GM23338 (cell line): ENCODE data around the gene STX5. TPM values are rescaled to one million over a fixed set of nuclear protein-coding genes. Genes with fewer than 3 reads are reported as not detected.

Experiments
- CREB1 ChIP-seq: fragments of 250-450 bp; sonication (Bioruptor Pico); IDR thresholded peaks from 2 replicates; pipeline ENCODE4 v1.5.0; 2020; ENCODE audit warnings: low read depth, mild to moderate bottlenecking, moderate library complexity
- ETS1 ChIP-seq: IDR thresholded peaks from 2 replicates; pipeline ENCODE4 v1.6.1; 2016; ENCODE audit warnings: antibody characterized with exemption
- EZH2 ChIP-seq: fragments of 200-600 bp; sonication (generic); IDR thresholded peaks from one replicate; pipeline ENCODE4 v1.8.0; 2017; ENCODE audit warnings: antibody characterized with exemption, mild to moderate bottlenecking, low read depth; ENCODE audit not compliant: unreplicated experiment
- EZH2phosphoT487 ChIP-seq: fragments of 200-600 bp; sonication (generic); IDR thresholded peaks from one replicate; pipeline ENCODE4 v1.8.1; 2018; ENCODE audit warnings: antibody characterized with exemption; ENCODE audit not compliant: unreplicated experiment
- JUNB ChIP-seq: IDR thresholded peaks from one replicate; pipeline ENCODE4 v1.6.1; 2016; ENCODE audit warnings: antibody characterized with exemption; ENCODE audit not compliant: unreplicated experiment
- NANOG ChIP-seq: IDR thresholded peaks from 2 replicates; pipeline ENCODE4 v1.6.1; 2016; ENCODE audit warnings: antibody characterized with exemption, borderline replicate concordance
- POLR2AphosphoS5 ChIP-seq: IDR thresholded peaks from 2 replicates; pipeline ENCODE4 v1.6.1; 2016; ENCODE audit warnings: antibody characterized with exemption, low read depth
- ZNF114 ChIP-seq: fragments of 250-450 bp; sonication (Bioruptor Pico); IDR thresholded peaks from 2 replicates; pipeline ENCODE4 v1.5.0; 2020; ENCODE audit warnings: mild to moderate bottlenecking, moderate library complexity
- ZNF331 ChIP-seq: fragments of 250-450 bp; sonication (Bioruptor Pico); IDR thresholded peaks from 2 replicates; pipeline ENCODE4 v1.5.0; 2020; ENCODE audit warnings: low read depth, mild to moderate bottlenecking, moderate library complexity
- ZNF462 ChIP-seq: fragments of 250-450 bp; sonication (Bioruptor Pico); IDR thresholded peaks from 2 replicates; pipeline ENCODE4 v1.5.0; 2020; ENCODE audit warnings: mild to moderate bottlenecking, moderate library complexity
- polyA plus RNA-seq: library from polyadenylated mRNA; unstranded; fragments of >200 nt; fragmentation: Nextera tagmentation; extraction: Ambion mirVana; gene quantifications from 2 replicates; pipeline ENCODE4 v1.2.1, GENCODE V29; 2016
- total RNA-seq: library from RNA; depleted of rRNA; stranded (reverse); fragments of >200 nt; shearing (Covaris generic); gene quantifications from 2 replicates; pipeline ENCODE4 v1.2.3, GENCODE V29; 2014

STX5 gene
- total and polyA plus RNA-seq, 2 experiments from 2014 or later: 7.7 to 22.2 TPM

DNA sequence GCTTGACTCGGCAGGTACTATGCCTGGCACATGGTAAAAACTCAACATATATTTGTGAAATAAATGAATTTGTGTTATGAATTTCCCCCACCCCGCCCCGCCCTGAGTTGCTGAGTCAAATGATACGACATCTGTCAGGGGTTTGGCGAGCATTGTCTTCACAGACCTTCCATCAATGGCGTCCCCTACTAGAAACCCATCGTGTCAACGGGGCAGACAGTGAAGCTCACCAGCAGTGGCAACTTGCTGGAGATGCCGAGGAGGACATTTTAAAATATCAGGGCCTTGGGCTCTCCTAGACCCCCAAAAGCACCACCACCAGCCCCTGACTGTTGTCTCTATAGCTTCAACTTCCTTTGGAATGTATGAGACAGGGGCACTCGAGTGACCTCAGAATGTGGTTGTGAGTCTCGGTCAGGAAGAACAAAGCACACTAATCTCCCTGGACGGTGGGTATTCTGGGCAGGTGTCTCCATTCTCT lies 25.9 kb downstream of the STX5 start (continued):
- TF ChIP-seq ZNF462 (CRISPR knock-in tag) (no peak), EZH2 (no peak), POLR2AphosphoS5 (no peak), ETS1 (no peak), NANOG (no peak), JUNB (no peak), ZNF114 (CRISPR knock-in tag) (no peak), CREB1 (CRISPR knock-in tag) (no peak), EZH2phosphoT487 (no peak), ZNF331 (CRISPR knock-in tag) (no peak)
